Ovary (tissue), 9 donors: Measurements from ENCODE around the gene PLXNA2. TPM values are rescaled to one million over a fixed set of nuclear protein-coding genes. Genes with fewer than 3 reads are reported as not detected.
A peak's percentile ranks its signal among the peaks of the same experiment; 100 is the strongest.

Source experiments
- DNase-seq, 5 donors: peaks; one replicate each; pipeline ENCODE4 v3.0.0-alpha.2; 2019 to 2020
- H3K27ac ChIP-seq, 2 donors: fragments of 200-600 bp; one replicate each; pipeline versions ENCODE4 v1.5.1 to v1.8.0; 2019 to 2022
- H3K27me3 ChIP-seq: fragments of 200-600 bp; one replicate; pipeline ENCODE4 v1.8.0; 2022
- H3K36me3 ChIP-seq: fragments of 200-600 bp; sonication (generic); one replicate; pipeline ENCODE4 v1.5.1; 2019
- H3K4me1 ChIP-seq: one replicate; pipeline ENCODE4 v1.8.1; 2013; ENCODE audit warnings: mild to moderate bottlenecking, moderate library complexity; ENCODE audit not compliant: insufficient read depth
- H3K4me3 ChIP-seq: fragments of 200-600 bp; sonication (generic); one replicate; pipeline ENCODE4 v1.5.1; 2017
- H3K9me3 ChIP-seq, 2 donors: fragments of 200-600 bp in 1 of 2; sonication (generic) in 1 of 2; one replicate each; pipeline versions ENCODE4 v1.5.1 to v1.8.1; 2013 to 2019; ENCODE audit warnings: mild to moderate bottlenecking in 1 of 2, moderate library complexity in 1 of 2
- CTCF ChIP-seq, 3 donors: fragments of 450-650 bp in 2 of 3; fragments of 200-600 bp in 1 of 3; IDR thresholded peaks; one replicate each; pipeline versions ENCODE4 v1.5.1 to v1.8.0; 2016 to 2022; ENCODE audit warnings: antibody characterized with exemption in 3 of 3, mild to moderate bottlenecking in 1 of 3
- EP300 ChIP-seq: sonication (generic); formaldehyde crosslinking; IDR thresholded peaks from one replicate; pipeline ENCODE4 v1.6.1; 2017; ENCODE audit warnings: antibody characterized with exemption
- POLR2A ChIP-seq: fragments of 450-650 bp; IDR thresholded peaks from one replicate; pipeline ENCODE4 v1.6.1; 2017; ENCODE audit warnings: antibody characterized with exemption, mild to moderate bottlenecking, moderate library complexity
- WGBS, 3 donors: extraction: QIAGEN DNeasy Blood & Tissue Kit in 1 of 3; methylation state at CpG; one replicate each; pipeline versions ENCODE4 v1.1.5 to v1.1.7; 2013 to 2017; 5-methylcytosine and 5-hydroxymethylcytosine counted together
- intact Hi-C, 4 donors: fragments of 100-400 bp; cut with DNase I; formaldehyde crosslinking; loops; one replicate each; pipeline versions ENCODE4 v1.11.0 to v1.15.1; 2022 to 2023
- polyA plus RNA-seq, 2 donors: library from polyadenylated mRNA; stranded (reverse); fragments of 200-250 nt in 1 of 2; fragments of 350-450 nt in 1 of 2; fragmentation: Illumina TruSeq in 1 of 2; extraction: RNeasy Lipid Tissue Mini Kit (QIAGEN cat#74804) in 1 of 2; gene quantifications; one replicate each; pipeline ENCODE4 v1.2.3, GENCODE V29; 2013 to 2014
- total RNA-seq, 7 donors: library from RNA; depleted of rRNA in 2 of 7; stranded (reverse); fragments of >200 nt in 2 of 7; fragmentation: NEBNext Ultra II Directional in 3 of 7; extraction: Animal tissue kit (Norgen Biotek cat#: 25700) in 3 of 7; gene quantifications; one replicate each; pipeline versions ENCODE4 v1.1.0 to v1.2.4, GENCODE V29; 2016 to 2023
- donor health status: DM: no; HTN: no; CAD: no; lungs with moderate emphysema.
- donor health status: DM: no; HTN: no; CAD: no.
- donor health status: Bipolar disorder and iron deficiency.
- donor health status: DM: yes; HTN: yes; CAD: no.
- donor health status: DM: no; HTN: no; CAD: no.
- donor health status: DM: yes; HTN: yes; CAD: no.

PLXNA2 gene
- total and polyA plus RNA-seq, 9 donors = 10.7 to 71.5 (median 44.0) TPM

- WGBS, 3 donors = 23 to 35% (median 28%) methylated on average over 11 of the region's 11 CpGs
- Histone ChIP-seq H3K4me1 (peaks cover 14% of the 10 kb centered on the region), H3K9me3 (no peaks in the 10 kb centered on the region), H3K27ac (no peak overlapping the region), H3K4me3 (no peak overlapping the region), H3K36me3 (no peaks in the 10 kb centered on the region), H3K27me3 (no peaks in the 10 kb centered on the region)
- no peak for TF ChIP-seq POLR2A
- no peak for TF ChIP-seq CTCF (IDR thresholded peaks at IDR 0.05)
- TF ChIP-seq EP300 = no peak
- intact Hi-C loops = loop anchor here in 1 of 4 donors (5.0 kb wide), 1 partner anchor 140 kb away; the partner anchor contains the start of gene PLXNA2
- peak; percentile 85 to 91 (median 88) for DNase-seq
Measured at GRCh38 chr1:208101661-208102431, 142.3 kb downstream of the PLXNA2 start.

- intact Hi-C loops = loop anchor here in 1 of 4 donors (5.0 kb wide), 1 partner anchor 141 kb away; the partner anchor contains the start of gene PLXNA2
- H3K4me1 ChIP-seq = peaks cover 14% of the 10 kb centered on the region
- no peaks in the 10 kb centered on the region for H3K9me3 ChIP-seq
- no peaks in the 10 kb centered on the region for H3K27me3 ChIP-seq
- H3K4me3 ChIP-seq = no peak overlapping the region
- no peak for TF ChIP-seq EP300
- H3K27ac ChIP-seq = no peak overlapping the region
- no peaks in the 10 kb centered on the region for H3K36me3 ChIP-seq
- no peak for DNase-seq
- 24 to 47% (median 37%) methylated on average over 5 of the region's 5 CpGs for WGBS, 3 donors
Measured at GRCh38 chr1:208100906-208101305, 143.3 kb downstream of the PLXNA2 start.

- Histone ChIP-seq H3K36me3 (no peaks in the 10 kb centered on the region), H3K9me3 (no peaks in the 10 kb centered on the region), H3K4me3 (no peak overlapping the region), H3K4me1 (peaks cover 10% of the 10 kb centered on the region), H3K27ac (no peak overlapping the region), H3K27me3 (no peaks in the 10 kb centered on the region)
- whole genome bisulfite sequencing, 3 donors = 70 to 72% (median 72%) methylated on average over 4 of the region's 4 CpGs
- no peak for TF ChIP-seq CTCF (IDR thresholded peaks at IDR 0.05)
- TF ChIP-seq EP300 = no peak
- no peak for TF ChIP-seq POLR2A
- no peak for DNase-seq
- intact Hi-C loops = loop anchor here in 1 of 4 donors (5.0 kb wide), 1 partner anchor 142 kb away; the partner anchor contains the start of gene PLXNA2
Measured at GRCh38 chr1:208100106-208100505, 144.1 kb downstream of the PLXNA2 start.

GRCh38 chr1:208098773-208099172 is 145.4 kb downstream of the PLXNA2 start:
- Histone ChIP-seq H3K27me3 (no peaks in the 10 kb centered on the region), H3K36me3 (no peaks in the 10 kb centered on the region), H3K4me1 (peaks cover 10% of the 10 kb centered on the region), H3K4me3 (no peak overlapping the region), H3K27ac (no peak overlapping the region), H3K9me3 (no peaks in the 10 kb centered on the region)
- no peak for DNase-seq
- TF ChIP-seq EP300 (no peak), CTCF (IDR thresholded peaks at IDR 0.05) (no peak), POLR2A (no peak)
- intact Hi-C loops = loop anchor here in 2 of 4 donors (10.0 kb wide), 2 partner anchors 54 to 74 kb away; no protein-coding TSS in a partner anchor
- 89 to 92% (median 91%) methylated on average over 7 of the region's 7 CpGs for WGBS, 3 donors
